GM12872 (cell line): Measurements from ENCODE around the gene PCDH1.

Source experiments
- TF ChIP-seq, protein P1 (sequence below): IDR thresholded peaks from 3 replicates; pipeline ENCODE4 v1.5.1; 2011; ENCODE audit warnings: low read depth, mild to moderate bottlenecking, low read length, moderate library complexity; ENCODE audit not compliant: insufficient read depth

PCDH1 gene

DNA sequence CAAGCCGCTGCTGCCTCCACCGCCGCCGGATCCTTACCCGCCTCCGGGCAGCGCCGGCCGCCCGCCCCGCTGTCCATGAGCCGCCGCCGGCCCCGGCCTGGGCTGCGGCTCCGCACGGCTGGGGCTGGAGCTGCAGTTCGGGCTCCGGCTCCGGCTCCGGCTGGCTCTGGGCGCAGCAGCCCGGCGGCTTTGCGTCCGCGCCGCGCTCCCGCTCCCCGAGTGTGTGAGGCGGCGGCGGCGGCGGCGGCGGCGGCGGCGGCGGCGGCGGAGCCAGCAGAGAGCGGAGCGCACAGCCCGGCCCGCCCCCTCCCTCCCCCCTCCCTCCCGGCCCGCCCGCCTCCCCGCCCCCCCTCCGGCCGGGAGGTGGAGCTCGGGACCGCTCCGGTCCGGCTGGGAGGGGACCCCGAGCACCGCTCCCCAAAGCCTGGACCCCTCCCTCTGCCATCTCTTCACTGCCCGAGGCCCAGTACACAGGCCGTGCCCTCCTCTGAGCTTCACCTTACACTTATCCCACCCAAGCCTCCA lies at the start of gene PCDH1:
Gene PCDH1 (minus strand): TSS at position 225 of the 525 bp plus-strand sequence. CDS start 148 bp downstream, at position 77.
- TF ChIP-seq, protein P1, sequence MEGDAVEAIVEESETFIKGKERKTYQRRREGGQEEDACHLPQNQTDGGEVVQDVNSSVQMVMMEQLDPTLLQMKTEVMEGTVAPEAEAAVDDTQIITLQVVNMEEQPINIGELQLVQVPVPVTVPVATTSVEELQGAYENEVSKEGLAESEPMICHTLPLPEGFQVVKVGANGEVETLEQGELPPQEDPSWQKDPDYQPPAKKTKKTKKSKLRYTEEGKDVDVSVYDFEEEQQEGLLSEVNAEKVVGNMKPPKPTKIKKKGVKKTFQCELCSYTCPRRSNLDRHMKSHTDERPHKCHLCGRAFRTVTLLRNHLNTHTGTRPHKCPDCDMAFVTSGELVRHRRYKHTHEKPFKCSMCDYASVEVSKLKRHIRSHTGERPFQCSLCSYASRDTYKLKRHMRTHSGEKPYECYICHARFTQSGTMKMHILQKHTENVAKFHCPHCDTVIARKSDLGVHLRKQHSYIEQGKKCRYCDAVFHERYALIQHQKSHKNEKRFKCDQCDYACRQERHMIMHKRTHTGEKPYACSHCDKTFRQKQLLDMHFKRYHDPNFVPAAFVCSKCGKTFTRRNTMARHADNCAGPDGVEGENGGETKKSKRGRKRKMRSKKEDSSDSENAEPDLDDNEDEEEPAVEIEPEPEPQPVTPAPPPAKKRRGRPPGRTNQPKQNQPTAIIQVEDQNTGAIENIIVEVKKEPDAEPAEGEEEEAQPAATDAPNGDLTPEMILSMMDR: no peak

DNA sequence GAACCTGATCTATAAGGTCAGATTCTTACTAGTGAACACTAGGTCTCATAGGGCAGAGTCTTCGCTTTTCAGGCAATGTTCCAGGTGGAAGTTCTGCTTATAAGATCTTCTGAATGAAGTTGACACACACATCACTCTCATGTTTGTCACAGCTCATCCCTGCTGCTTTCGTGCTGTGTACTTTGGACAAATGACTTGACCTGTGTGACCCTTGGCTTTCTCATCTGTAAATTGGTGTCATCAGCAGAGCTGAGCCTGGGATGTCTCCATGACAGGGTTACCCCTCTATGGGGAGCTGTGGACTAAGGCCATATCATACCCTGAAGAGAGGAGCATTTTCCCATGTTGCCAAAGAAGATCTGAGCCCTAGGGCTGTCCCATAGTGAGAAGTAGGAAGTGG lies 48.2 kb upstream of the PCDH1 start:
- TF ChIP-seq, protein P1: no peak

DNA sequence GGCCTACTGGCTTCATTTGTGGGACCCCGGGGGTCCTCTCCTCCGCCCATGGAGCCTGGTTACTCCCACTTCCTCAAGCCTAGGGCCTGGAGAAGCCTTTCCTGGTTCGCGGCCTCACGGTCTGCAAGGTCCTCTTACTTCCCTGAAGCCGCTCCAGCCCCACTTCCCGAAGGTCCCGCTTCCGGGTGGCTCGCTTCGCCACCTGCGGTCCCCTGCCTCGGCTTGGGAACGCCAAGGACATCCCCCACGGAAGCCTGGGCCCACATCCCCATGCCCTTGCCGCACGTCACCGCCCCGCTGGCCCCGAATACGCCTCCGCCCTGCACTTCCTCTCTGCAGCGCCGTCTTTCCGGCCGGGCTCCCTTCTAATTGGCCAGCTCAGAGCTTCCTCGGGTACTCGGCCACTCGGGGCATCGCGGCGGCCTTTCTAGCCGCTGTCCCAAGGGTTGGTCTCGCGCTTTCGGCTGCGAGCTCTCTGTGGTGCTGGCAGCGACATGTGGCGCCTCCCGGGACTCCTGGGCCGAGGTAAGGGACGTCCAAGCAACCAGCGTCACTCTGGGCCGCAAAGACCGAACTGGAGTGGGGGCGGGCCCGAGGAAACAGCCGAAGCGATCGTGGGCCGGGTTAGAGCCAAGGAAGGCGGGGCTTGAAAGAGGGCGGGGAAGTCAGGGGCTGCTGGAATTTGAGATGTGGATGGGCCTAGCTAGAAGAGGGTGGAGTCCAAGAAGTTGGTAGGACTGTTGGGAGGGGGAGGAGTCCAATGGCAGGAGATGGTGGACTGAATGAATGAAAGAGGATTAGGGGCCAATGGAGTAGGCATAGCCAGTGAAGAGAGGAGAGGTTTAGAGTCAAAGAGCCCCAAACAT lies 45.5 kb upstream of the PCDH1 start, which contains the start of gene DELE1:
Gene DELE1 (plus strand): TSS at position 424 of the 866 bp plus-strand sequence. CDS start 71 bp downstream, at position 495.
- TF ChIP-seq, protein P1: no peak

DNA sequence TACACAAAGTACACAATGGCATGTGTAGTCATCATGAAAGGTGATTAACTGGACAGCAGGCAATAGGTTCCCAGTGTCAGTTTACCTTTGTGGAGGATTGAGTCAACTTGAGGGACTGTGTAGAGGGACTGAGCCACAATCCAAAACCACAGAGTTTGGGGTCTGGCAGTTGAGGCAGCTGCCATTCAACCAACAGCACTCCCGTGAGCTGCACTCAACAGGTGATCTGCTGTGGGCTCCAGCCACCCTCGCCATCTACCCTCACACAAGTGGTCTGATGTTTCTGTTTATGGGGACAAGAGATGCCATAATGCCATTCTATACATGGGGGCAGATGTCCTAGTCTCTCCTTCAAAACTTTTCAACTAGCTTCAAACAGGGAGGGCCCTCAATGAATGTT lies 42.6 kb upstream of the PCDH1 start:
- TF ChIP-seq, protein P1: no peak

DNA sequence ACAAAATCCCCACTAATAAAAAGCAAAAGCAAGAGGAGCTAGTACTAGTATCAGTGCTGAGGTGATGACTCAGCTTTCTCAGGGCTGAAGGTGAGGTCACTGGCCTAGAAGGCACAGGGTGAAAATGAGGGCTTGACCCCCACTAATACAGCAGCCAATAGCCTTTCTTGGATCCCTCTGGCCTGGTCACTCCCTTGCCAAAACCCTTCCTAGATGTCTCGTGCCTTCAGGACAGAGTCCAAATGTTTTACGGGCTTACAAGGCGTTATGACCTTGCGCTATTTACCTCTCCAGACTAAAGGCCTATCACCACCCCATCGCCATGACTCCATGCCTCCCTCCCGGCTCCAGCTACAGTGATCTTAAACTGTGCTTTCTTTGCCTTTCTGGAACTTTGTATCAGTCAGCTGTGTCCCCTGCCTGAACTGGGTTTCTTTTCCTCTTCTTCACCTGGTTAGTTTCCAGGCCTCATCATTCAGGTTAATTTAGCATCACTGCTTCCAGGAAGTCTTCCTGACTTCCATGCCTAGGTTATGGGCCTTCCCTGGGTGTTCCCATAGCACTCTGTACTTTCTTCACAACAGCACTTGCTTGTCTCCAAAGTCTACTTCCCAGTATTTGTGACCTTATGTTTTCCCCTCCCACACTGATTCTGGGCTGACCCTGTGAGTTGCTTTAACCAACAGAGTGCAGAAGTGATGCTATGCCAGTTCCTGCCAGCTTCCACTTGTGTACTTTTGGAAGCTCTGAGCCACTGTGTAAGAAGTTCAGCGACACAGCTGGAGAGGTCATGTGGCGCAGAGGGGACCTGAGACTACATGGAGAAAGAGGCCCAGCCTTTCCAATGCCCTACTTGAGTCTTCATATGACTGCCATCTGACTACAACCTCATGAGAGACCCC lies 41.3 kb upstream of the PCDH1 start:
- TF ChIP-seq, protein P1: no peak

DNA sequence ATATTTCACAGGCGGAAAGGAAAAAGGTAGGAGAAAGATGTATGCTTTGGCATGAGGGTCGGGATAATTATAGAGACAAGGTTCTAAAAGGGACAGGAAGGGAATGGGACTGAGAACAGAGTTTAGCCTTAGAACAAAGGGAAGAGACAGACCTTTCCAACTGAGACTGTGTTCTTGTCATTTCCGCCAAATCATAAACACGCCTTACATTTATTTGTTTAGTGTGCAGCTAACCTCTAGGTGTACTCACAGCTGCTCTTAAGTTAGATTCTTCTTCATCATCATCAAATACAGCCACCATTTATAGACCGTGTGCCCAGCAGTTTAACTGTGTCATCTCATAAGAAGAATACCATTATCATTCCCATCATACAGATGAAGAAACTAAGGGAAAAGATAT lies 39.5 kb upstream of the PCDH1 start:
- TF ChIP-seq, protein P1: no peak

DNA sequence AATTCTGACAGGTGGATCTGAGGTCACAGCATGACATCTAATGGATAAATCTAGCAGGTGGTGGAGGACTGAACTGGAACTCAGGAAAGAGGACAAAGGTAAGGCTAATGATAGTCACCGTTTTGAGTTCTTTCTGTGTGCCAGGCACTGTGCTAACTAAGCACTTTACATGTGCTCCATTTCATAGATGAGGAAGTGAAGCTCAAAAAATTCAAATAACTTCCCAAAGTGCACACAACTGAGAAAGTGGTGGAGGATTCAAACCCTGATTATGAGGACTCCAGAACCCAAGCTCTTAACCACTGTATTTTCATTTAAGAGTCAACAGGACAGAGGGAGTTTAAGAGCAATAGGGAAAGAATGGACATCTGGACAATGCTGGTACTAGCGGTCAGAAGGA lies 38.3 kb upstream of the PCDH1 start:
- TF ChIP-seq, protein P1: no peak
